Inflammatory macrophage treated with lipopolysaccharide for 1 hour (primary cell): Measurements from ENCODE around the gene VPS13D.
A peak's percentile ranks its signal among the peaks of the same experiment; 100 is the strongest.

Experiments used
- DNase-seq, 2 donors: peaks; one replicate each; pipeline ENCODE4 v3.0.0-alpha.2; 2020 to 2022

VPS13D gene

DNA sequence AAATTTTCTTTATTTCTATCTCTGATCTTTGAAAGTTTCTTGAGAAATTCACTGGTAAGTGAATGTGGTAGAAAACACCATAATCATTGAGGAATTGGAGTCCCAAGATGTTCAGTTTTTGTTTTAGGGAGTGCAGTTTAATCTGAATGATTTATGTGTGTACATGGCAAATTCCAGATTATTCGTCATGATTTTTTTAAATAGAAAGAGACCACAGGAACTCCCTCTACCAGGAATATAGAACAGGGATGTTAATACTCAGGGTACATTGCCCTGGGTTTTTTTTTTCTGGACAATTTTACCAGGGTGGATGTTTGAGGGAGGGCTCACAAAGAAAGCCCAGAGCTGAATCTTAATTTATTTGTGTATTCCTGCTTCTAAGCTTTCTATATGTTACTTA, 109.0 kb downstream of the VPS13D start:
- DNase-seq = no peak

DNA sequence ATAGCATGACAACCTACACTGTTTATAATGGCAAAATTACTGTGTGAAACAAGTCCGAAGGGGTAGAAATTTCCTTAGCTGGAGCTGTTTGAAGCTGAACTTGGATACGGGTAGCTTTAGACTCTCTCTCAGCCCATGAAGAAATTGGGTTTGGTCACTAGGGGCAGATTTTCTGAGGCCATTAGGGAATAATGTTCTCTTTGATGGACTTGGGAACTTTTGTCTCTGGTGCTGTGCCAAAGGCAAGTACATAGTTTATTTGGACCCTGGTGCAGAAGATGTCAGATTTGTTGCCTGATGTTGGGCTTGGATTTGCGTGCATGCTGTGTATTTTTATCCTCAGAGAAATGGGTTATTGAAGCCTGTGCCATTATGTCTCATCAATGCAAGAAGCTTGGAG, 109.6 kb downstream of the VPS13D start:
- DNase-seq = no peak

DNA sequence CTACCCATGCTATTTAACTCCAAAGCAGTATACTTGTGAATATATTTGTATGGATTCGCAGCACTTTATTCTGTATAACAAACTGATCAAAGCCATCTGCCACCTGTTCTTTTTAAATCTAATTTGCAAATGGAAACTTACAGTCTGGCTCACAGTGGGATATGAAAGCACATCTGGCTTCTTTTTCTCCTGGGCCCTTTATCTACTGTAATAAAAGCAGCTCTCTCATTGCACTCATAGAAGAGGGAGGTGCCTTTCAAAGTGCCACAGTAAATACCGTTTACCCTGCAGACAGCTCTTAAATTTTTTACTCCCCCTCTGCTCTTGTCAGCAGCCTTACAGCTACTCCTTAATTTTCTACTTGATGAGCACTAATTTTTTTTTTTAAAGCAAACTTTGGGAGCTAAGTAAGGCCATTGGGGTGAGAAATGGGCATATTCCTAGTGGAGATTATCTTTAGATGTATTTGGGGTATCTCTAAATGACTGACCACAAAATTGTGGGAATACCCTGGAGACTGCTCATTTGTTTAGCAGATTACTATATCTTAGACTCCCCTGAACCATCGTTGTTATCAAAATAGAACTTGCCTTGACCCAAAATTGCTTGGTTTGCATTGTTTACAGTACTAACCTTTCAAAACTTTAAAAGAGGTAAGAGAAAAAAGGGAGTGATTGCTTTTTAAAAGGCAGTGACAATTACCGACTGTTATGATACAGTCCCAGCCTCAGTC, 110.1 kb downstream of the VPS13D start:
- no peak for DNase-seq

DNA sequence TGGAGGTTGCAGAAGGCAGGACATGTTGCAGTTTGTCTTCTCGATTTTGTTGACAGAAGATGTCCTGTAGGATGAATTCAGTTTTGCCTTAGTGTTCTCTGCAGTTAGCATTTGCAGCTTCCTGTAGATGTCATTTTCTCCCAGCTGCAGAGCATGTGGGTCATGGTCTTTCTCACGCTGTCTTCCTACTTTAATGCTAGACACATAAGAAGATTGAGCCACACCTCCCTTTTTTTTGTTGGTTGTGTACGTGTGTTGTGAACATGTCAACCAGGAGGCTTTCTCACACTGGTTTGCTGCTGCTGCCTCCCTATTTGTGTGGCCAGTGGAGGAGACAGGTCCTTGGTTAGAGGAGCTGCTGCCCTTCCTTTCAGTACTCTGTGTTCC, 110.7 kb downstream of the VPS13D start:
- DNase-seq = no peak

DNA sequence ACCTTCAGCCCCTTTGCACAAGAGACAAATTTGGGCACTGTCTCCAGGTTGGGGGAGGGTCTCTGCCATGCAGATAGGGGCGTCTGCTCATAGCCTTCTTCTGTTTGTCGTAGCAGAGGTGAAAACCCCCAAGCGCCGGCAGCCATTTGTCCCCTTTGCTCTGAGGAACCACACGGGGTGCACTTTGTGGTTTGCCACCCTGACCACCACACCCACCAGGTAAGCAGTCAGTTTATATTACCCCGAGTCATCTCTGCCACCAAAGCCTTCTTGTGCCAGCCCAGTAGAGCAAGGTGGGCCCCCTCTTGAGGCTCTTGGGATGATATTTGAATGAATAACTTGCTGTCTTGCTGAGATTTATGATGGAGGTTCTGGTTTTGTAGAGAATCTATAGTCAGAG, 111.8 kb downstream of the VPS13D start:
- no peak for DNase-seq

GRCh38 chr1:12342401-12343003, 112.7 kb downstream of the VPS13D start:
- DNase-seq = no peak

- peak in 1 of 2 donors; percentile 32 for DNase-seq
These were observed 114.1 kb downstream of the VPS13D start for GRCh38 chr1:12343823-12344487.

- peak; percentile 76 to 82 for DNase-seq
These were observed 114.9 kb downstream of the VPS13D start for GRCh38 chr1:12344596-12345349.

DNA sequence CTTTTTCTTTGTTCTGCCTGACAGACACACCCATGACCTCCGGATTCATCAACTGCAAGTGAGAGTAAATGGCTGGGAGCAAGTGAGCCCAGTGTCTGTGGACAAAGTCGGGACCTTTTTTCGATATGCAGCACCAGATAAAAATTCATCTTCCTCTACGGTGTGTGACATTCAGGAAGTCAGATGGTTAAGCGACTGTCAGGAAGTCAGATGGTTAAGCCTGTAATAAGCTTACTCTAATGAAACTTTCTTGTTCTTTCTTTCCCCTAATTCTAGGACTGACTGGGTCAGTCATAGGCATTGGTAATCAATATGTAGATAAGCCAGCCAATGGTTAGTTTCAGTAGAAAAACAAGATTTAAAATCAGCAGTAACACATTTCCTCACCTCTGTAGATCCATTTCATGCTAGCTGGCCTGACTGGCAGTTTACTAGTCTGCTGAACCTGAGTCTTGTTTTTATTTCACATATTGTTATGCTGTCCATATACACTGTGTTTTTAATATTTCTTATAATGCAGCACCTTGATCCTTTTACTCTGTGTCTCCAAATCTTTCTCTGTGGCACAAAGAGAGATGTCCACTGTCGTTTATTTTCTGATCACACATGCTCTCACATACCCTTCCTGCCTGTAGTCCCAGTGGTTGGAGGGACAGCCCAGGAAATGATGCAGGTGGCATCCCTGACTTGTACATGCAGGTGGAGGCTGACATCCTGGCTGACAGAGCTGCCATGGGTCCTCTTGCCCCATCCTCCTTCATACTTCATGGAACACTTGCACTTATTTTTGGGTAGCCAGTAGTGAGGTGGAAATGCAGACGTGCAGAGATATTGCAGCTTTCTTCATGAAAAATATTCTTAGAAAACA, 115.8 kb downstream of the VPS13D start:
- DNase-seq = peak; percentile 16 to 24

DNA sequence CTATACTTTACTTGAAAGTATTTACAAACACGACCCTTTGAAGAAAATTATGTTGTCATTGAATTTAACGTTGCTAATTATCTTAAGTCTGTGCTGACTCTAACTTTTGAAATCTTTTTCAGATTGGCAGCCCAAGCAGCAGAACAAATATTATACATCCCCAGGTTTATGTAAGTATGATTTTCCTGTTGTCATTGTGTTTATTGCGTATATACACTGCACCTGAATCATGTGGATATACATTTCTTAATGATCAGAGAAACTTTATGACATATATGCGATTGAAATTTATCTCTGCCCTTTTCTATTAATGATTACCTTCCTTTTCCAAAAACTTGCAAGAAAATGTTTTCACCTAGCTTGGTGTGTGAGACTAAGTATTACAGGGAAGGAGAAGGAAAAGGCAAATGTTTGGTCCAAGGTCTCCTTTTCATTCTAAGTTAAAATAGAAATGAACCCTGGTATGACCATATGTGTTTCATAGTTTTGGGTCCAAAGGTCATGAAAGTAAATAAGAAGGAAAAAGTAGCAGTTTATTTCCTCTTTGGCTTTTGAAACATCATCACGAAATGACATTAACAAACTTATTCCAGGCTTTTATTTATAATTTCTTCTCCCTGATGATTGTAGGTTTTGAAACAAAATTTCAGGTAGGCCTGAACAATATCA, 116.8 kb downstream of the VPS13D start:
- DNase-seq = no peak

DNA sequence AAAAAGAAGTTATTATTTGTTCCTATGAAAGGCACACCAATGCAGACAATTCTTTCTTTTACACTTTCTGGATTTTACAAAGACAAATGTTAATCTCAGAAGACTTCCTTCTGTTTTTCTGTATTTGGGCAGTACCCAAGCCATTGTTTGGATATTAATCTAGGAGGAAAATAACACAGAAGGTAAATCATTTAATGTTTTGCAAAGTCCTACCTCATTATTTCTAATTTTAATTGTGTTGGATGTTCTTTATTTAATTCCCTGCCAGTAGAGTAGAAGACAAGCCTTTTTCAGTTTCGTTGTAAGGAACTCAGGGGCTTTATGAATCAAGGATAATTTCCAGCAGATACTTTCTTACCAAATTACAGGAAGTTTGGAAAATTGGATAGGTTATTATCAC, 118.3 kb downstream of the VPS13D start:
- DNase-seq = no peak

GRCh38 chr1:12353981-12354380, 124.2 kb downstream of the VPS13D start:
- no peak for DNase-seq

DNA sequence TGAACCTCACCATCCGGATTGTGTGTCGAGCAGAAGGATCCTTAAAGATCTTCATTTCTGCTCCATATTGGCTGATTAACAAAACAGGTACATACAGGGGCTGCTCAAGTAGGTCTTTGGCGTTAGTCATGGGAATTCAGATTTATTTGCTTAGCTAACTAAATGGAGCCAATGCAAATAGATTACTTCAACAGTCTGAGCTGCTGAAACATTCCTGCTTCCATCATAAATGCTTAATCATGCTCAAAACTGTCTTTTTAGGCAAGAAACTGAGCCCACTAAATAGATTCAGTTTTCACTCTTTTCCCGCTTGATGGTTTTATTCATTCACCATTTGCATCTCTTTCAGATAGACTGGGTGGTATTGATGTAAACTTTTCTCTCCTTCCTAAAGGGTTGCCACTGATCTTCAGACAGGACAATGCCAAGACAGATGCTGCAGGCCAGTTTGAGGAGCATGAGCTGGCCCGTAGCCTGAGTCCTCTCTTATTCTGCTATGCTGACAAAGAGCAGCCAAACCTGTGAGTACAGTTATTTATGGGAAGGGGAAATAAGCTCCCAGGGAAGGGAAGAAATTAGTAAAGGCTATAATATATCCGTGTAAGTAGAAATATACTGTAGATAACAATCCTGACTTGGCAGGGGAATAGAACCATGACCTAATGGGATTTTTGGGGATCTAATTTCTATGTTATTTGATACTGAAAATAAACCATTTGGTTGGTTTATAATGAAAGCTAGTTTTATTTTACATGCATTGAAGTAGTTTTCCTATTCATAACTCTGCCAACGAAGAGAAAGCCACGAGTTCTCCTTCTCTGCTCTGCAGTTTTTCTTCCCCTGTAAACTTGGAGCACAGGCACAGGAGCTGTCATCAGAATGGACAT, 126.4 kb downstream of the VPS13D start:
- DNase-seq = no peak

DNA sequence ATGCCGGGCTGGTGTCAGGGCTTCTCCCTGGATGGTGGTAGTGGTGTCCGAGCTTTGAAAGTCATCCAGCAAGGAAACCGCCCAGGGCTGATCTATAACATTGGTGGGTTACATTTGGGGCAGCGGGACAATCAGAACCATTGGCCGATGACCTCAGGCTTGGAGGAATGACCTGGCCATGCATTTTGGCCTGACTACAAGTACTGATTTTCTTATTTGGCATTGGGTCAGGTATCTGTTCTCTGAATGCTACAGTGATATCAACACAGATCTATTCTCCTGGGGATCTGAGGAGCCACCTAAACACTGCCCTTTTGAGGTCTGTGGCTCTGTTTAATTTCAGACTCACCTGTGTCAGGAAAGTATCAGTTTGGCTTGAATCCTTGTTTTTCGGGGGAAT, 128.7 kb downstream of the VPS13D start:
- no peak for DNase-seq

- no peak for DNase-seq
These were observed 129.7 kb downstream of the VPS13D start for GRCh38 chr1:12359359-12360133.

DNA sequence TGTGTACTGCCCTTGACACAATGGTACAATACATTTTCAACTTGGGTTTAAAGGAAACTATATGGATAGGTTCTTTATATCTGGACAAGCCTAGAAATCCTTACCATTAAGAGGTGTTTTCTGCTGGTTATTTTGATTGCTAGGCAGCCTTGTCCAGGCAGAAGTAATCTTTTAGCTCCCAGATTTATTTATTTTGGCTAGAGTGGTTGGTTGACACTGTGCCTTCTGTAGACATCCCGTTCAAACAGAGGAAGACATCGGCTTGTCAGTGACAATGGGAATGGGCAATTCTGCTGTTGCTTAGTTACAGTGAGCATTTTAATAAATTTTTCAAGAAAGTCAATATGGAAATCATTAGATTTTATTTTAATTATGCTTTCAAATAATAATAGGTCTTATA, 138.8 kb downstream of the VPS13D start:
- no peak for DNase-seq

GRCh38 chr1:12369258-12369657, 139.4 kb downstream of the VPS13D start:
- DNase-seq = no peak

DNA sequence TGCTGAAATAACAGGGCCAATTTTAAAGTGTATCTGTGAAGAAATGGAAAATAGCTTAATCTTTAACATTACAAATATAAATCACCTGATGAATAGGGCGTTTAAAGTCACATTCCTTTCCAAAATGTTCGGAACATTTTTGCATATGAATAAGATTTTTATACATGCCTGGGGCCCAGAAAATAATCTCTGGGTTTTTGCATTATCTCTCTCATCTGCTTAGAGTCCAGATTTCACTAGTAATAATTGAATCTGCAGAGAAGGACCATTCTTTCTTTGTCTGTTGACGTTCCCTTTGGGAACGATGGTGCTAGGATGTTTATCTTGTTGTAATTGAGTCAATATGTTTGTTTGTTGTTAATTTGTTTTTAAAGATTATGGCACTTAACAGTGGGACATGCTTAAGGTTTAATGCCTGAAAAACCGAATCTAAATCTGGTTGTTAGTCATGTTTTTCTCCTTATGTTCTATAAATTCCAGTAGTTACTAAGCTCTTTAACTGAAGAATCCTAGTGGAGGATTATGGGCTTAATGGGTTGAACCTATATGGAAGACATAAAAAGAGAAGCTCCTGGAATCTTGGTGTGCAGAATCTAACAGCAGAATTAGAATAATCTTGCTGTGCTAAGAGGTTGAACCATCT, 140.6 kb downstream of the VPS13D start:
- no peak for DNase-seq

DNA sequence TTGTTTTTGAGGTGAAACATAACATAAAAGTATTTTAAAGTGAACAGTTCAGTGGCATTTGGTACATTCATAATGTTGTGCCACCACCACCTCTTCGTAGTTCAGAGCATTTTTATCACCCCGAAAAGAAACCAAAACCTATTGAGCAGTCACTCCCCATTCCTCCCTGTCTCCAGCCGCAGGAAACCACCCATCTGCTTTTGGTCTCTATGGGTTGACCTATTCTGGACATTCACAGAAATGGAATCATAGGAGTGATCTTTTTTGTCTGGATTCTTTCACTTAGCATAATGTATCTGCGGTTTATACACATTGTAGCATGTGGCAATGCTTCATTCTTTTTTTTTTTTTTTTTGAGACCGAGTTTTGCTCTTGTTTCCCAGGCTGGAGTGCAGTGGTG, 141.2 kb downstream of the VPS13D start:
- DNase-seq = no peak

DNA sequence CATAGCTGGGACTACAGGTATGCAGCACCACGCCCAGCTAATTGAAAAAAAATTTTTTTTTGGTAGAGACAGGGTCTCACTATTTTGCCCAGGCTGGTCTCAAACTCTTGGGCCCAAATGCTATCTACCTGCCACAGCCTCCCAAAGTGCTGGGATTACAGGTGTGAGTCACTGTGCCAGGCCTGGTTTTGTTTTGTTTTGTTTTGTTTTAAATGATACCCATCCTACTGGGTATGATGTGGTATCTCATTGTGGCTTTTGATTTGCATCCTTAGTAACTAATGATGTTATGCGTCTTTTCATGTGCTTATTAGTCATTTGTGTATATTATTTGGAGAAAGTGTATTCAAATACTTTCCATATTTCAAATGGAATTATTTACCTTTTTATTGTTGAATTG, 142.3 kb downstream of the VPS13D start:
- DNase-seq = no peak
